Amniotic epithelial cell (primary cell): Measurements from ENCODE around the gene ENO4.
A peak's percentile ranks its signal among the peaks of the same experiment; 100 is the strongest.

ENCODE experiments used
- DNase-seq: peaks from one replicate; pipeline ENCODE4 v3.0.0-alpha.2; 2010; ENCODE audit warnings: low read depth

ENO4 gene

DNA sequence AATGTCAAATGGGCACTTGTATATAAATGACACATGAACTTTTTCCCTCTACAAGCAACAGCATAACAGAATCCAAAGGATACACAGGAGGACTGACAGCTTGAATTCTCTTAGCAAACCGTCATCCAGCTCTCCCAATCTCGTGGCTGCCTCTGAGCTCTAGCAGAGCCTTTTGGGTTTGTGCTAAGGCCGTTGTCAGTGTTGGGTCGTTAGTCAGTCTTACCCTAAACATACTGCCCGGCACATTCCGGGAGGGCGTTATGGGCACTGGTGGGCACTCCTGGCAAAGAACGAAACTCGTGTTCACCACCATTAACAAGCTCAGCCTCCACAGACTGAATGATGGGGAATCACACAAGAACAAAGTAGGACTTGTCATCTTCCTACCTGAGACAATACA lies 19.6 kb upstream of the ENO4 start:
- no peak for DNase-seq

DNA sequence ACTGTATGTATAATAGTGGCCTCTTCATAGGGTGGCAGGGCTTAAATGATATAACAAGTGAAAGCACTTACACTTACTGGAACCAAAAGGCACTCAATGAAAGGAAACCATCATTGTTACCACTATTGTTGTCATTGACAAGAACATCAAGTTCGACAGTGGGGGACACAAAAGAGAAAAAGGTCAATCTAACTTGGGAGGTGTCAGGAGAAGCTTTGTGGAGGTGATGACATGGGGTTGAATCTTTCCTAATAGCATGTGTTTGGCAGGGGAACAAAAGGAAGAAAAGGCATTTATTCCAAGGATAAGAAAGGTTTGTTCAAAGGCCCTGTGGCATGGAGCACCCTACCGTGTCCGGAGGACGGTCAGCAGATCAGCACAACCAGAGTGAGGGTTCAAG lies 18.2 kb upstream of the ENO4 start:
- DNase-seq, result no peak

DNA sequence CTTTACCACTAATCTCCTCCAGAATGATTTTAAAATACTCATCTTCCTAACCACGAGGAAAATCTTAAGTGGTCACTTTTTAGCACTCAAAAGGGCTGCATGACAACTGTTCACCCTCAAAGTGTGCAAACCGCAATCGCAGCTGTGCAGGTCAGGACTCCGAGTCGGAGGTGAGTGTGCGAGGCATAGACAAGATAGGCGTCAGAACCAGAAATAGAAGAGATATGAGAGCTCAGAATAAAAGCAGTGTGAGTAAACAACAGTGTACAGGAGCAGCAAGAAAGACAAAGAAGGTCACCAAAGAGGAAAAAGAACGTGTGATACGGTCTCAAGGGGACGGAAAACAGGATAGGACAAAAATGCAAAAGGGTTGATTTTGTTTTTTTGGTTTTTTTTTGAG lies 17.5 kb upstream of the ENO4 start:
- no peak for DNase-seq

DNA sequence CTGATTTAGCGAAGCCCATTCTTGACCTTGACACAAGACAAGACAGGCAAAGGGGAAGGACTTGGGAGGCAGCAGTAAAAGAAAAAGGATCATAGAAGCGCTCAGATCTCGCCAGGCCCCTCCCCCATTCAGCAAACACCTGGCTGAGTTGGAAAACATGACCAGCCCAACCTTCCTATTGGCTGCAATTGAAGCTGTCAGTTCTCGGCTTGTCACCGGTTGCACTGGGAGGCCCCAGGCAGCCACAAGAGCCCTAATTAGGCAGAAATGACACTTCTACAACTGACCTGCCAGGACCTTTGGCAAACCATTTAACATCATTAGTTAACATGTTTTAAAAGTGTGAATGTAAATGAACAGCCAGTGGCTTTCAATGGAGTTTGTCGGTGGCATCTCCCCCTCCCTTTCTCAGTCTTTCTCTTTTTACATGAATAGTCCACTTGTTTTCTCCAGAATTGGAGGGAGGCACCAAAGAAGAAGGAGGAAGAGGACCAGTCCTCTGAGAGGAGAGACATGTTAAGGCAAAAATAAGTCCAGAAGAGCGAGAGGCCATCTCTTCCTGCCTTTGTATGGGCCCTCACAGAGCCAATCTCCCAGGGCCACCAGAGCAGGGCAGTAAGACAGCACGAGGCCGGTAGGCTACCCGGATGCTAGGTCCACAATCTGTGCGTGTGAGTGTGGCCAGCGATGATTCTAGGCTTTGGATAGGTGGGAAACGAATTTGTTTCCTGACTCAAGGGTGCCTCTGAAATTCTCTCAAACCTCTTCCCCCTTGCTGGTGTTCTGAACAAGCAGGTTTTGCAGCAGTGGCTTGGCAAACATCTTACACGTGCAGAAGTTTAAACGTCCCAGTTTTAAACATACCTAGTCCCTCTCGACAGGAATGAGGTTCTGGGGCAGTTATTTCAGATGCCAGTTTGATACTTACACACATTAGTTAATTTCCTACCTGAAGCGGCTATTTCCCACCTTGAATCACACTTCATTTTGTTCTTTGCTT lies 15.0 kb upstream of the ENO4 start:
- DNase-seq, result no peak

DNA sequence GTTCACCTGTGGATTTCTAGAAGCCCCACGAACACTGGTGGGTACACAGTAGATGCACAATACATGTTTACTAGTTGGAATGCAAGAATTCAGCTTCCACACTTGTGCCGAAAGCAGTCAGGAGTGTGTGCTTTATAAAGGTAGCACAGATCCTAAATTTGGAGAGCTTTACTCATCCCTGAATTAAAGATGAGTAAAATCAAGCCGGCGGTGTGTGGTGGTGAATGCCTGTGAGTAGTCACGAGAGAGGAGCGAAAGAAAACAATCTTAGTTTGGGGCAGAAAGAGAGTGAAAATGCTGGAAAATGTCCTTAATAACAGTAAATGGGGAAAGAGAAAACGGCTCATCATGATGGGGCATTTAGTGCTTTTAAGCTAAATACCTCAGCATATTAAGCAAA lies 13.6 kb upstream of the ENO4 start:
- DNase-seq, result no peak

DNA sequence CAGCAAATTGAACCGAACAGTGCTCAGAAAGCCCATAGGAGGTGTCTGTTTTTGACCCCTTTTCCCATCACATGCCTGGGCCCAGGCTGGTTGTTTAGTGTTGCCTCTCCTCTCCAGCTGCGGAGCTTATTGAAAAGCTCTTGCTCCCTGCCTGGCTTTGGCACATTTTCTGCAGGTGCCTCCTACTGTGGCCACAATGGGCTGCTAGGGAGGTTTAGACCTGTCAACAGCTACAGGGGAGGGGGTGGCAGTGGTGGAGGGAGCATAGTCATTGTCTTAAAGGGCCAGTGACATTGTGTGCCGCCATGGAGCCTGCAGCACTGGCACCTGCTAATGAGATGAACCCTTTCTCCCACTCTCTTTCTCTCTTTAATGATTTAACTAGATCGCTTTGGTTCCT lies 13.2 kb upstream of the ENO4 start:
- DNase-seq, result no peak

DNA sequence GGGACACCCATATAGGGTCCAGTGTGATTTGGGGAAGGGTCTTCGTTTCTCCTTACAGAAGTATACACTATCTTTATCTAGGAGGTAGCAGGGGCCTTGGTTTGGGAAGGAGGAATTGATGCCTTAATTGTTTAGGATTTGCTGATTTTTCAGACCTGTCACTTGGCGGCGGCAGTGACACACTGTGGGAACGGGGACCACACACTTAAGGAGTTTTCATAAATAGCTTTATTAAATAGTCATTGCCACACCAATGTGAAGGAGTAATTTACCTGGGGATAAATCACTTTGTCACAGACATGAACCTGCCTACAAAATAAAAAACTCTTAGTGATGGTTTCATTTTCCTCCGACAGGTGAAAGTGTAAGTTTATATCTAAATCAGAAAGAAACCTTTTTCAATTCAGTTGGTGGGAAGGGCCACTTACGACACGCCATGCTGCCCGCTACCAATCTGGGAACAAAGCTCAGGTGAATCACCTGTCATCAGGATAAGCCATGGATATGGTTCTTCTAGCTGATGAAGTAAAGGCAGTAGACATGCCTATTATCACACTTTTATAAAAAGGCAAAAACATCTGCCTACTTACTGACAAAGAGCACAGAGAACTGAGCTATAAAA lies 12.3 kb upstream of the ENO4 start:
- DNase-seq, result no peak

DNA sequence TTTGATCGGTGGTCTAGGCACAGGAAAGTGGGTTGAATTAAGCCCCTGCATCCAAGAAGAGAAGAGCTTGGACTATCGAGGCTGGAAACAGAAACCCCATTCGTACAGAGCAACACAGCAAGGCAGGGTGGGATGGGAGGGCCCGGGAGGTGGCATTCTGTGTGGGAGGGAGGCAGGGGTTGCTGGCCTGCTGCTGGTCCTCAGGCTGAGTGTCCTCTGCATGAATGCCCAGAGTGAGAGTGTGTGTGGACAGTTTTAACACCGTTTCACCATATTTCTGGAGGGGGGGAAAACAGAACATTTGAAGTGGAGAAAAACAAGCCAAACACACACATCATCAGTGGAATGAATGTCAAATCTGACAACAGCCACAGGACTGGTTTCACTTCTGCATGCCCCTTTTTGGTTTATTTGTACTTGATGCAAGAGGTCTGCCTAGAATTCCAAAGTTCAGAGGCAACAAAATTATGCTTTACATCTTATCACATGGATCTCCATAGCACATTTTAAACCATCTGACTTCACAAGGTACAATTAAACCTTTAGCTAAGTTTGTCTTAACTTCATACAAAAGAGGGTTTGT lies 11.1 kb upstream of the ENO4 start:
- no peak for DNase-seq

DNA sequence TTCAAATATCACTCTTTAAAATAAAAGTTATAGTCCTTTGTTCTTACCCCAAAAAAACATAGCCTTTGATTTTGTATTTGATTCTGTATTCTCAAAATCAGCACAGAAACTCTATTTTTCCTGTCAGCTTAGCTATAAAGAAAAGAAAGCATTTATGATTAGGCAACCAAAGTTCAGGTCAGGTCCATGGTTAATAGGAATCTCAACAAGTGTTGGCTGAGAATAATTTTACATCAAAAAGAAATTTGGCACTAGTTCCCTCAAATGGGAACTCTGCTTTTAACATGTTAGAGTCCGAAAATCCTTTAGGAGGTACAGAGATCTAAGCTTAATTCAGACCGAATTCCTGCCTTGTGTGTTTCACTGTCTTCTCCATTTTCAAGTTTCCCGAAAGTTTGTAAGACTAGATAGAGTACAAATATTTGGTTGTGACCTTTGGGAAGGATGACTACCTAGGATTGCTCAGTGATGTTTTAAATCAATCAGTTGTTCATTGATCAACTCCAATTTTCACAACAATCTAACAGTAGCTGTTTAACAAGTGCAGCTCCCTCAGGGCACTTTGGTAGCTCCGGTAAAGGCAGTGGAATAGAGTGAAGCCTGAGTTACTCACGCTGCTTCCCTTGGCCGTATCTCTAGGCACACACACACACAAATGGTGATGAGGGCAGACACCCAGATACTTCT lies 8.8 kb upstream of the ENO4 start:
- no peak for DNase-seq

DNA sequence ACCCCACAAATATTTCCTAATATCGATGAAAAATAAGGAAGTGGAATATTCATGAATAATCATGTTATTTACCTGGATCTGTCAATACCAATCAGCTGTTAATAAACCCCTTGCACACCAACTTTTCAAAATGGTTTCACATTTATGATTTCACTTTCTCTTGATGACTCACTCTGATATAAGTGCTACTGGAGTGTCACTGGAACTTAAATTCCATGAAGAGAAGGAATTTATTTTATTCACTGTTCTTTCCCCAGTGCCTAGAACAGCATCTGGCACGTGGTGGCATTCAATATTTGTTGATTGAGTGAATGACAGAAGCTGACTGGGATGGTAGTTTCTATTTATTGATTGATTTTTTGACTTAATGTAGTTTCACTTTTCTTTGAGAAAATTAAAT lies 3.5 kb upstream of the ENO4 start:
- no peak for DNase-seq

DNA sequence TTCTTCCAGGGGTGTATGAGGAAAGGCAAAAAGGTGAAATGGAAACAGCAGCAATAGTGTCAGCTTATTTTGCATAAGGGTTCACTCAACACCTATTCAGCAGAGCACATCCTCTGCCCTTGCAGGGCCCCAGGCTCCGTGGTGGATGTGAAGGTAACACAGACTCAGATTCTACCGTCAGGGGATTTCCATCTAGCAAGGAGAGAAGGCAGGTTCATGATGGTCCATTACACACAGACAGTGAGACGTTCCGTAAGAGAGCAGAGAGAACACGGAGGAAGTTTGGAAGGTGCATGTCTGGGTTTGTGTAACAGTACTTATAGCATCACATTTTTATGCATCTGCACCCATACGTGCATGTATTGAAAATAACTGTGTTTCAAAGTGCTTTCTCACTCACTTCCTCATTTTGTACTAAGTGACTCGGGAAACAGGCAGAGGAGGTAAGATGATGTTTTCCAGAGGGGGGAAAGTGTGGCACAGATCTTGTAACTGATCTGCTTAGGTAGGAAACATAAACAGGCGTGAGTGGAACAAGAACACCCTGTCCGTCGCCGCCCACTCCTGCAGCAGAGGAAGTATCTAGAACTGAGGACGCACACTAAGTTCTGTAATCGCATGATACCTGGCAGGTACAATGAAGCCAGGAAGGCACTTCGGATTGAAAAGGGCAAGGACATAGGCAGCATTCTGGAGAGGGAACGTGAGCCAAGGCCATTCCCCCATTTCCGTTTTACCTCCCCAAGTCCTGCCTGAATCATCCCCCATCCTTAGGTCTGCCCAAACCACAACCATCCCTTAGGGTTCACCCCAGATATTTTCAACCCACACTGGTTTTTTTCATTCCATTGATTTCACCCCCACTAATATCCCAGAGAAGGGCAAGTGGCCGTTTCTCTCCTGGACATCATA lies 1.0 kb upstream of the ENO4 start:
- peak; percentile 9 for DNase-seq

DNA sequence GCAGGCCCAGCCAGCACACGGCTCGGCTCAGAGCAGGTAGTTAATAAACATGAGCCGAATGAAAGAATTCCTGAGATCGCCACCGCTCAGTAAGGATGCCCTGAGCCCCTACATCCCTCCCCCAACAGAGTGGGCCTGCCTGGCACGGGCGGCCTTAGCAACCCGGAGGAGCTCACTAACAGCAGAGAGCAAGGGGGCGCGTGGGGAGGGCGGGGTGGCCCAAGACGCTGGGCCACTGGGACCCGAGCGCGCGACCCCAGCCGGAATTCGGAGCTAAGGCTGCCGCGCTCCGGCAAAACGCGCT lies 403 bp upstream of the ENO4 start:
- no peak for DNase-seq

DNA sequence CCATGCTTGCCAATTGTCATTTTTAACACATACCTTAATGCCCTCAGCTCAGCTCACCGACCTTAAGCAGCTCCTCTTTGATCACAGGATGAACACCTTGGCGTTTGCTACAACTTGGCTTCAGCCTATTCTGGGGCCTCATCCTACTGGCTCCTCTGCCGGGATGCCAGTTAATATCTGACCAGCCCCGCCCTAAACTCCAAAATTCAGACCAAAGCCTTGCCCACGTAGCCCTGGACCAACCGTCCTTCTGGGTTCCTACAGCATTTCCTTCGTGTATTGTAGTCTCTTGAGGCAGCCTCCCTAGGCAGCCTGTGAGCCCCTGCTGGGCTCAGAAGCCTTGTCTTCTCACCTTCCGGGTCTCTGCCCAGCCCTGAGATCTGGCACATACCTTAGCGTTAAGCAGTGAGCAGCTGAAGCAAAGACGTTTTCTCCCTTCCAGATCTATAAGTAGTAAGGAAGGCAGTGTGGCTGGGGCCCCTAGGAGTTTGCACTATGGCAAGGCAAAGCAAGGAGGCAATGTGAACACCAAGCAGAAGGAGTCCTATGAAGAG lies 836 bp downstream of the ENO4 start:
- no peak for DNase-seq

DNA sequence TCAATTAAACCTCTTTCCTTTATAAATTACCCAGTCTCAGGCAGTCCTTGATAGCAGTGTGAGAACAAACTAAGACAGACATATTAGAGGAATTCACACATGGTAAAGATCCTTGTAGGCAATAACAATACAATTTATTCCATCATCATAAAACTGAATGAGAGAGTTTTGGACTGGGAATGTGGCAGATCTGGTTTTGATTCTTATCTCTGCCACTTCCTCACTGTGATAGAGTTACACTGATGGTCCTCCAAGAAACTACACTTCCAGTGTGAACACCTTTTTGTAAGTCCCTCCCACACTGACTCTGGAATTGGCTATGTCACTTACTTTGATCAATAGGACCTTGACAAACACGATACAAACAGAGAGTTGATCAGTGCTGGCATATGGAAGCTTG lies 2.9 kb downstream of the ENO4 start:
- DNase-seq, result no peak

DNA sequence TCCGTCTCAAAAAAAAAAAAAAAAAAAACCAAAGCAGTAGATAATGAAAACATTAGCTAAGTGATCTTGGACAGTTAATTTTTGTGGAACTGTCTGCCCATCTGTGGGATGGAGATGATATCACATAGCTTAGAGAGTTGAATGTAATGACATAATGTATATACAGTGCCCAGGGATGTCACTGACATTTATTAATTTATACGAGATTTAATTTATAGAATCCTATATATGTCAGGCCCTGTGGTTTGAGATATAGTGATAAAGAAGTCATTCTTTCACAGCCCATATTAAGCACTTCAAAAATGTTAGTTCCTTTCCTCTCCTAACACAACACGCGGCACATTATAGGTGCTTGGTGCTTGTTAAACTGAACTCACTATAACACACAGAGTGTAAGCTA lies 4.0 kb downstream of the ENO4 start:
- no peak for DNase-seq

DNA sequence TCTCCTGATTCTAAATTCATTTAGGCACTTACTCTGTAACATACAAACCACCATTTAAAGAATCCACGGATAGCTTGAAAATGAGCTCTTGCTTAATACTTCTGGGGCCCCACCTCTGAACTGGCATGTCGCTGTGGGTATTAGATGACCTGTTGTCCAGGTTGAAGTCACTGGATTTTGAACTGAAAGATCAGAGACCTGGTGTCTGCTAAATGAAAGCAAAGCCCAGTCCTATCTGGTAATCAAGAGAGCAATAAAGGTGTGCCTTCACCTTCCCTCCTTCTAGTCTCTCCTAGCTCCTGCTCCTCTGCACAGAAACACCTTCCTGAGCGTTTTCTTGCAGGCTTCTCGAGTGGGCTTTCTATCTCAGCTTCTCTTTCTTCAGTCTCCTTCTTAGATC lies 4.4 kb downstream of the ENO4 start:
- no peak for DNase-seq

DNA sequence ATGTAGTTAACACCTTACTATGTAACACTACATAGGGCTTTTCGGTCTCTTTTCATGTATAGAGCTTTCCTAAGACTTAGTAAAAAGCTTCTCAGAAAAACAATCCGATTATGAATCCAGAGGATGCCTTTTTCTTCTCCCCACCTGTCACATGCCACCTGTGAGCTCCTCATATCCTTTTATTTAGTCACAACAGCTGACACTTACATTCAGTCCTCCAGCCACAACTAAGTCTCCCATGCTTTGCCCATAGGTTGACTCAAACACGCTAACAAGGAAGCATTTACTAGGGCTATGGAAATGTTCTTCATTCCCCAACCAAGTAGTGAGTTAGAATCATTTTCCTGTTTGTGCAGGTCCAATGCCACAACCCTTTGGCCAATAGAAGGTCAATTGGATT lies 7.9 kb downstream of the ENO4 start:
- DNase-seq, result no peak

DNA sequence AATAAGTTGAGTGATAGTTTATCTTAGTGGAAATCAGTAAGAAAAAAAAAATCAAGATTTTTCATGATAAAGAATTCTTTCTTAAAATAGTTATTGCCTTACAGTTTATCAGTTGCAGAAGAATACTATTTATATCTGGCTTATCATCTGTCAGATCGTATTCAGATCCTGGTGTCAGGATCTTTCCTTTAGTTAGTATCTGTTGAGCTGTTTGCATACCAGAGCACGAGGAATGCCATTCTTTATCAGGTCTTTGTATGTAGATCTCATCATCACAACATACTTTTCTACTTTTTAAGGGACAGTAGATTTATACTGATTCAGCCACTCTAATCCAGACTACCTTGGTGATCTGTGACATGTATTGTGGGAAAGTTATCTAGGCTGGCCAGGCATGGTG lies 12.5 kb downstream of the ENO4 start:
- DNase-seq, result no peak

DNA sequence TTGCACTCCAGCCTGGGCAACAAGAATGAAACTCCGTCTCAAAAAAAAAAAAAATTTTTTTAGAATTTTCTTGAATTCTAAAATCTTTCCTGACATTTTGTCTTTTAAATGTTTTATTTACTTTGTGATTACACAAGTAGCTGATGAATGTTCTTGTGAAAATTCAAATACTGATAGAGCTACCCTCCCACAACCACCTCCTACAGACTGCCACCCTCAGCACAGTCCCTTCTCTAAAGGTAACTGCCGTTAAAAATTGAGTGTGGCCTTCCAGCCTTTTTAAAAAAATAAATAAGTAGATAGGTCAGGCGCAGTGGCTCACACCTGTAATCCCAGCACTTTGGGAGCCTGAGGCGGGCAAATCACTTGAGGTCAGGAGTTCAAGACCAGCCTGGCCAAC lies 15.1 kb downstream of the ENO4 start:
- DNase-seq, result no peak

DNA sequence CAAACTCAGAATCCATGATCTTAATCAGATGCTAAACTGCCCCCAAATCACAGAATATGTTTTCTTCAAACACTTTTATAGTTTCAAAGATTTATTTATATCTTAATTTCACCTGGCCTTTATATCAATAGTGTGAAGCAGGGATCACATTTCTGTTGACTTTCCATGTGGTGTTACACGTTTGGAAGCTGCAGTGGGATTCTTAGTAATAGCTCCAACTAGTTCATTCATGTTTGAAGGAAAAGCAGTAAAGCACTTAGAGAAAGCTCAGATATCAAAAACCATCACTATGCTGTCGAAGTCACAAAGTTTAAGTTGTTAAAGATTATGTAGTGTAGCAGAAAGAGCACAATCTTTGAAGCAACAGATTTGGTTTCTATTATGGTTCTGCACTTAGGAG lies 16.8 kb downstream of the ENO4 start:
- DNase-seq, result no peak

DNA sequence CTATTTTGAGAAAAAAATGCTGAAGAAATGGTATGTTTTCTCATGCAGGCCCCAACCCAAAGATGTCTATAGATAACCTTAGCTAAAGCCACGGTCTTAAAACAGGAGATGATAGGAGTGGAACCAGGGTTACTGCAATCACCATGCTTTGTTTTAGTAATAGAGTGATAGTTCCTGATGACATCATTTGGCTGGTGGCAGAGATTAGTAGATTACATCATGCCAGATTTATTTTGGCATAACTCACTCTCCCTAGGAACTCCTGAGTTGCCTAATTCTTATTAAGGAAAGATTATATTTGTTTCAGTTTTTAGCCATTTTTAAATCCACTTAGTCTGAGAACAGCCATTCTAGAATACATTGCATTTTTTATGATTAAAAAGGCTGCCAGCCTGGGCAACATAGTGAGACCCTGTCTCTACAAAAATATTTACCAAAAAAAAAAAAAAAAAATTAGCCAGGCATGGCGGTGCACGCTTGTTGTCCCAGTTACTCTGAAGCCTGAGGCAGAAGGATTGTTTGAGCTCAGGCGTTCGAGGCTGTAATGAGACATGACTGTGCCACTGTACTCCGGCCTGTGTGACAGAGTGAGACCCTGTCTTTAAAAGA lies 17.8 kb downstream of the ENO4 start:
- DNase-seq, result peak; percentile 43
